ENCODE data around the gene CYP19A1. TPM values are rescaled to one million over a fixed set of nuclear protein-coding genes. Genes with fewer than 3 reads are reported as not detected.

The CYP19A1 gene
- total and polyA plus RNA-seq, 4 donors: 0.29 to 1.4 (median 0.84) TPM

- Histone ChIP-seq H3K36me3 (ENCODE audit: control insufficient read depth, insufficient read depth, low read length) (no peaks in the 10 kb centered on the region), H3K4me1 (ENCODE audit: control insufficient read depth, insufficient read depth, low read length) (no peaks in the 10 kb centered on the region), H3K4me3 (ENCODE audit: low read depth, low read length) (no peak overlapping the region), H3K27ac (ENCODE audit: low read depth, low read length) (no peak overlapping the region), H3K9me3 (ENCODE audit: control insufficient read depth, insufficient read depth, low read length) (no peaks in the 10 kb centered on the region), H3K27me3 (ENCODE audit: control insufficient read depth, insufficient read depth, low read length) (peaks cover 2% of the 10 kb centered on the region)
- WGBS (ENCODE audit: insufficient coverage): no CpG with 5 or more reads among the region's 3 CpGs
- DNase-seq (ENCODE audit: low read depth in 4 of 6, low spot score in 6 of 6): no peak
Measured at GRCh38 chr15:51237816-51238215, 100.6 kb downstream of the CYP19A1 start.

GRCh38 chr15:51234176-51234927, 104.0 kb downstream of the CYP19A1 start:
- Histone ChIP-seq H3K9me3 (ENCODE audit: control insufficient read depth, insufficient read depth, low read length) (no peaks in the 10 kb centered on the region), H3K4me1 (ENCODE audit: control insufficient read depth, insufficient read depth, low read length) (peaks cover 4% of the 10 kb centered on the region), H3K27ac (ENCODE audit: low read depth, low read length) (no peak overlapping the region), H3K36me3 (ENCODE audit: control insufficient read depth, insufficient read depth, low read length) (no peaks in the 10 kb centered on the region), H3K27me3 (ENCODE audit: control insufficient read depth, insufficient read depth, low read length) (peaks cover 2% of the 10 kb centered on the region), H3K4me3 (ENCODE audit: low read depth, low read length) (no peak overlapping the region)
- WGBS (ENCODE audit: insufficient coverage): 89% methylated on average over 7 of the region's 14 CpGs
- DNase-seq (ENCODE audit: low read depth in 4 of 6, low spot score in 6 of 6): no peak

- Histone ChIP-seq H3K4me1 (ENCODE audit: control insufficient read depth, insufficient read depth, low read length) (peaks cover 4% of the 10 kb centered on the region), H3K36me3 (ENCODE audit: control insufficient read depth, insufficient read depth, low read length) (no peaks in the 10 kb centered on the region), H3K27me3 (ENCODE audit: control insufficient read depth, insufficient read depth, low read length) (peaks cover 2% of the 10 kb centered on the region), H3K27ac (ENCODE audit: low read depth, low read length) (no peak overlapping the region), H3K4me3 (ENCODE audit: low read depth, low read length) (no peak overlapping the region), H3K9me3 (ENCODE audit: control insufficient read depth, insufficient read depth, low read length) (no peaks in the 10 kb centered on the region)
- 93% methylated on average over 3 of the region's 3 CpGs for WGBS (ENCODE audit: insufficient coverage)
- DNase-seq (ENCODE audit: low read depth in 4 of 6, low spot score in 6 of 6): no peak
Measured at GRCh38 chr15:51232581-51232980, 105.8 kb downstream of the CYP19A1 start.

- WGBS (ENCODE audit: insufficient coverage): no CpG with 5 or more reads among the region's 2 CpGs
- H3K27me3 ChIP-seq (ENCODE audit: control insufficient read depth, insufficient read depth, low read length): peaks cover 2% of the 10 kb centered on the region
- peak; percentile 18 to 91 (median 40) for DNase-seq (ENCODE audit: low read depth in 4 of 6, low spot score in 6 of 6)
- peaks cover 4% of the 10 kb centered on the region for H3K4me1 ChIP-seq (ENCODE audit: control insufficient read depth, insufficient read depth, low read length)
- no peak overlapping the region for H3K27ac ChIP-seq (ENCODE audit: low read depth, low read length)
- no peaks in the 10 kb centered on the region for H3K36me3 ChIP-seq (ENCODE audit: control insufficient read depth, insufficient read depth, low read length)
- no peaks in the 10 kb centered on the region for H3K9me3 ChIP-seq (ENCODE audit: control insufficient read depth, insufficient read depth, low read length)
- no peak overlapping the region for H3K4me3 ChIP-seq (ENCODE audit: low read depth, low read length)
Measured at GRCh38 chr15:51229907-51230330, 108.5 kb downstream of the CYP19A1 start.

GRCh38 chr15:51227940-51228732, 110.3 kb downstream of the CYP19A1 start:
- 60% methylated on average over 2 of the region's 3 CpGs for WGBS (ENCODE audit: insufficient coverage)
- H3K4me3 ChIP-seq (ENCODE audit: low read depth, low read length): no peak overlapping the region
- DNase-seq (ENCODE audit: low read depth in 4 of 6, low spot score in 6 of 6): no peak
- no peaks in the 10 kb centered on the region for H3K36me3 ChIP-seq (ENCODE audit: control insufficient read depth, insufficient read depth, low read length)
- no peaks in the 10 kb centered on the region for H3K27me3 ChIP-seq (ENCODE audit: control insufficient read depth, insufficient read depth, low read length)
- H3K9me3 ChIP-seq (ENCODE audit: control insufficient read depth, insufficient read depth, low read length): no peaks in the 10 kb centered on the region
- H3K27ac ChIP-seq (ENCODE audit: low read depth, low read length): no peak overlapping the region
- H3K4me1 ChIP-seq (ENCODE audit: control insufficient read depth, insufficient read depth, low read length): peaks cover 4% of the 10 kb centered on the region

- Histone ChIP-seq H3K4me3 (ENCODE audit: low read depth, low read length) (no peak overlapping the region), H3K4me1 (ENCODE audit: control insufficient read depth, insufficient read depth, low read length) (peaks cover 4% of the 10 kb centered on the region), H3K27me3 (ENCODE audit: control insufficient read depth, insufficient read depth, low read length) (no peaks in the 10 kb centered on the region), H3K27ac (ENCODE audit: low read depth, low read length) (no peak overlapping the region), H3K36me3 (ENCODE audit: control insufficient read depth, insufficient read depth, low read length) (no peaks in the 10 kb centered on the region), H3K9me3 (ENCODE audit: control insufficient read depth, insufficient read depth, low read length) (no peaks in the 10 kb centered on the region)
- DNase-seq (ENCODE audit: low read depth in 4 of 6, low spot score in 6 of 6): peak in 1 of 6 donors; percentile 59
- no CpG with 5 or more reads among the region's 6 CpGs for WGBS (ENCODE audit: insufficient coverage)
Measured at GRCh38 chr15:51226576-51227210, 111.7 kb downstream of the CYP19A1 start.

GRCh38 chr15:51224428-51224827, 114.0 kb downstream of the CYP19A1 start:
- H3K27me3 ChIP-seq (ENCODE audit: control insufficient read depth, insufficient read depth, low read length): no peaks in the 10 kb centered on the region
- H3K27ac ChIP-seq (ENCODE audit: low read depth, low read length): no peak overlapping the region
- H3K36me3 ChIP-seq (ENCODE audit: control insufficient read depth, insufficient read depth, low read length): no peaks in the 10 kb centered on the region
- no peaks in the 10 kb centered on the region for H3K9me3 ChIP-seq (ENCODE audit: control insufficient read depth, insufficient read depth, low read length)
- DNase-seq (ENCODE audit: low read depth in 4 of 6, low spot score in 6 of 6): no peak
- no peaks in the 10 kb centered on the region for H3K4me1 ChIP-seq (ENCODE audit: control insufficient read depth, insufficient read depth, low read length)
- no peak overlapping the region for H3K4me3 ChIP-seq (ENCODE audit: low read depth, low read length)

GRCh38 chr15:51223771-51224229, 114.6 kb downstream of the CYP19A1 start:
- no peak overlapping the region for H3K27ac ChIP-seq (ENCODE audit: low read depth, low read length)
- no peaks in the 10 kb centered on the region for H3K9me3 ChIP-seq (ENCODE audit: control insufficient read depth, insufficient read depth, low read length)
- no peaks in the 10 kb centered on the region for H3K36me3 ChIP-seq (ENCODE audit: control insufficient read depth, insufficient read depth, low read length)
- H3K27me3 ChIP-seq (ENCODE audit: control insufficient read depth, insufficient read depth, low read length): no peaks in the 10 kb centered on the region
- no peaks in the 10 kb centered on the region for H3K4me1 ChIP-seq (ENCODE audit: control insufficient read depth, insufficient read depth, low read length)
- DNase-seq (ENCODE audit: low read depth in 4 of 6, low spot score in 6 of 6): no peak
- no peak overlapping the region for H3K4me3 ChIP-seq (ENCODE audit: low read depth, low read length)
- 100% methylated on average over 2 of the region's 3 CpGs for WGBS (ENCODE audit: insufficient coverage)

GRCh38 chr15:51218299-51218938, 120.0 kb downstream of the CYP19A1 start:
- 16% methylated on average over 2 of the region's 3 CpGs for WGBS (ENCODE audit: insufficient coverage)
- Histone ChIP-seq H3K9me3 (ENCODE audit: control insufficient read depth, insufficient read depth, low read length) (no peaks in the 10 kb centered on the region), H3K4me3 (ENCODE audit: low read depth, low read length) (no peak overlapping the region), H3K4me1 (ENCODE audit: control insufficient read depth, insufficient read depth, low read length) (no peaks in the 10 kb centered on the region), H3K27ac (ENCODE audit: low read depth, low read length) (no peak overlapping the region), H3K27me3 (ENCODE audit: control insufficient read depth, insufficient read depth, low read length) (no peaks in the 10 kb centered on the region), H3K36me3 (ENCODE audit: control insufficient read depth, insufficient read depth, low read length) (no peaks in the 10 kb centered on the region)
- peak in 1 of 6 donors; percentile 60 for DNase-seq (ENCODE audit: low read depth in 4 of 6, low spot score in 6 of 6)

Data from spinal cord (tissue), 10 donors.